ENCODE results near the gene KIRREL3.

- TF ChIP-seq CTCF (conservative IDR thresholded peaks at IDR 0.05; ENCODE audit: low read depth, low read length) (no peak), EZH2 (IDR thresholded peaks at IDR 0.05; ENCODE audit: low read length, unreplicated experiment) (no peak), EZH2phosphoT487 (IDR thresholded peaks at IDR 0.05; ENCODE audit: borderline replicate concordance, low read length) (no peak)
Observed at GRCh38 chr11:126498281-126498680, 502.3 kb downstream of the KIRREL3 start.

Data from PC-3 (cell line).